K562 treated with DMSO at 1 percent for 12 hours (cell line): ENCODE measurements around the gene NPHS2. TPM values are rescaled to one million over a fixed set of nuclear protein-coding genes. Genes with fewer than 3 reads are reported as not detected.

Source experiments
- total RNA-seq: library from RNA; unstranded; fragments of 300-600 nt; gene quantifications from 2 replicates; pipeline ENCODE4 v1.2.3, GENCODE V29; 2022; ENCODE audit not compliant: insufficient read depth

Gene NPHS2
- not detected in 2 replicates for total RNA-seq

GRCh38 chr1:179575497-179576314 is at the start of gene NPHS2:
Gene NPHS2, minus strand, starts transcription at chr1:179575948. Its CDS starts 84 bp downstream, at chr1:179575864.

GRCh38 chr1:179591592-179592580 is 16.1 kb upstream of the NPHS2 start, which contains the start of gene TDRD5:
Gene TDRD5, plus strand, starts transcription at chr1:179591832. Its CDS starts 784 bp downstream, at chr1:179592616.

Other genes starting within 250 kb of the NPHS2 start
- gene AXDND1, start 210.0 kb downstream of the NPHS2 start, total RNA-seq = not detected in 2 replicates
- 0.30 and 0.57 TPM in 2 replicates for gene TDRD5, start 15.9 kb upstream of the NPHS2 start, total RNA-seq
- gene FAM163A, start 167.3 kb upstream of the NPHS2 start, total RNA-seq = not detected in 2 replicates